Thymus (tissue), 11 donors: Measurements from ENCODE around the gene SIRT7. TPM values are rescaled to one million over a fixed set of nuclear protein-coding genes. Genes with fewer than 3 reads are reported as not detected.

Source experiments
- DNase-seq, 9 donors: peaks; one replicate each; pipeline ENCODE4 v3.0.0-alpha.2; 2013; ENCODE audit warnings: low spot score in 9 of 9, low read depth in 6 of 9, missing footprints in 1 of 9
- H3K27ac ChIP-seq, 2 donors: one replicate each; pipeline ENCODE4 v1.5.1; 2013; ENCODE audit warnings: control low read depth in 1 of 2, low read depth in 1 of 2, low read length in 1 of 2, mild to moderate bottlenecking in 1 of 2, moderate library complexity in 1 of 2
- H3K27me3 ChIP-seq, 2 donors: one replicate each; pipeline ENCODE4 v1.5.1; 2013; ENCODE audit warnings: low read length in 1 of 2; ENCODE audit not compliant: control insufficient read depth in 2 of 2, insufficient read depth in 1 of 2
- H3K36me3 ChIP-seq, 2 donors: one replicate each; pipeline ENCODE4 v1.5.1; 2013; ENCODE audit warnings: low read length in 1 of 2, mild to moderate bottlenecking in 1 of 2, moderate library complexity in 1 of 2; ENCODE audit not compliant: control insufficient read depth in 2 of 2, insufficient read depth in 2 of 2
- H3K4me1 ChIP-seq, 2 donors: one replicate each; pipeline ENCODE4 v1.5.1; 2013; ENCODE audit warnings: low read length in 2 of 2; ENCODE audit not compliant: control insufficient read depth in 2 of 2, insufficient read depth in 2 of 2
- H3K4me3 ChIP-seq, 2 donors: one replicate each; pipeline ENCODE4 v1.5.1; 2013; ENCODE audit warnings: low read length in 2 of 2, control low read depth in 1 of 2, mild to moderate bottlenecking in 1 of 2
- H3K9me3 ChIP-seq, 2 donors: one replicate each; pipeline ENCODE4 v1.5.1; 2013; ENCODE audit warnings: low read length in 1 of 2, mild to moderate bottlenecking in 1 of 2; ENCODE audit not compliant: control insufficient read depth in 2 of 2, insufficient read depth in 1 of 2
- WGBS: extraction: QIAGEN DNeasy Blood & Tissue Kit; methylation state at CpG from one replicate; pipeline ENCODE4 v1.1.7; 2013; 5-methylcytosine and 5-hydroxymethylcytosine counted together
- polyA plus RNA-seq: library from polyadenylated mRNA; stranded (reverse); fragments of 200-250 nt; gene quantifications from one replicate; pipeline ENCODE4 v1.2.3, GENCODE V29; 2013
- total RNA-seq: library from RNA; stranded (reverse); fragments of 120-200 nt; gene quantifications from one replicate; pipeline ENCODE4 v1.2.4, GENCODE V29; 2013
- donor health status: healthy.

SIRT7 gene
- total and polyA plus RNA-seq, 2 donors, result 16.1 to 47.7 TPM

DNA sequence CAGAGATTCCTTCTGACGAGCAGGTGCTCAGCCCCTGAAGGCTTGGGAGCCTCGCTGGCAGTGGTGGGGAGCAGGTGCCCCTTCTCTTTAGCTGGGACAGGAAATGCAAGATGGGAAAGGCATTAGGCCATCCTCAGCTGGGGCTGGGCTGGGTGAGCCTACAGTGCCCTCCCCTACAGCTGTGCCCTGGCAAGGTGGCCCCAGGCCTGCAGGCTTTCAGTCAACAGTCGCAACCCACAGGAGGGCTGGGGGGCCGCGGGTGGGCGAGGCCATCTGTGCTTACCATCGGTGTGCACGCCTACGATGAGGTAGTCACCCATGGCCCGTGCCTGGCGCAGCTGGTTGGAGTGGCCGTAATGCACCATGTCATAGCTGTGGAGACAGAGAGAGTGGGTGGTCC is 8.7 kb downstream of the SIRT7 start:
- peaks cover 0 to 4% of the 10 kb centered on the region in 2 donors for H3K9me3 ChIP-seq
- DNase-seq, result no peak
- WGBS, result 91% methylated on average over 12 of the region's 12 CpGs
- H3K27me3 ChIP-seq, result peaks cover 0 to 9% of the 10 kb centered on the region in 2 donors
- H3K4me3 ChIP-seq, result no peak overlapping the region
- H3K27ac ChIP-seq, result no peak overlapping the region
- H3K4me1 ChIP-seq, result peaks cover 11 to 19% of the 10 kb centered on the region in 2 donors
- peaks cover 52 to 54% of the 10 kb centered on the region in 2 donors for H3K36me3 ChIP-seq

DNA sequence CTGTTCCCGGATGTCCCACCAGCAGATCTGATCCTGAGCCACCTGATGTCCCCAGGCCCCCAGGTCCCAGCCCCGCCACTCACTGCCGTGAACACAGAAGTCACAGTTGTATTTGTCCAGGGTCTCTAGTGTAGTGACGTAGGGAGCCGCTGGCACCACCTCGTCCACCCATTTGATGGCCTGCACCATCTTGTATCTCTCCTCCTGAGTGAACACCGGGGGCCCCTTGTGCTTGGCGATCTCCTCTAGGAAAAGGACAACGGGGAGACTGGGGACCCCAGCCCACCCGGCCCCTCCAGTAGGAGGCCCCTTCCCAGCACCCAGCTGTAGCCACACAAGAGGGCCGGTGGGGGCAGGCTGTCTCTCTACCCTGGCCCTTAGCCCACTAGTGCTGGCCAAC is 9.2 kb downstream of the SIRT7 start:
- Histone ChIP-seq H3K4me3 (no peak overlapping the region), H3K27me3 (peaks cover 0 to 12% of the 10 kb centered on the region in 2 donors), H3K27ac (no peak overlapping the region), H3K9me3 (peaks cover 0 to 4% of the 10 kb centered on the region in 2 donors), H3K36me3 (peaks cover 51 to 53% of the 10 kb centered on the region in 2 donors), H3K4me1 (peaks cover 11 to 19% of the 10 kb centered on the region in 2 donors)
- DNase-seq, result no peak
- WGBS, result 99% methylated on average over 11 of the region's 11 CpGs

DNA sequence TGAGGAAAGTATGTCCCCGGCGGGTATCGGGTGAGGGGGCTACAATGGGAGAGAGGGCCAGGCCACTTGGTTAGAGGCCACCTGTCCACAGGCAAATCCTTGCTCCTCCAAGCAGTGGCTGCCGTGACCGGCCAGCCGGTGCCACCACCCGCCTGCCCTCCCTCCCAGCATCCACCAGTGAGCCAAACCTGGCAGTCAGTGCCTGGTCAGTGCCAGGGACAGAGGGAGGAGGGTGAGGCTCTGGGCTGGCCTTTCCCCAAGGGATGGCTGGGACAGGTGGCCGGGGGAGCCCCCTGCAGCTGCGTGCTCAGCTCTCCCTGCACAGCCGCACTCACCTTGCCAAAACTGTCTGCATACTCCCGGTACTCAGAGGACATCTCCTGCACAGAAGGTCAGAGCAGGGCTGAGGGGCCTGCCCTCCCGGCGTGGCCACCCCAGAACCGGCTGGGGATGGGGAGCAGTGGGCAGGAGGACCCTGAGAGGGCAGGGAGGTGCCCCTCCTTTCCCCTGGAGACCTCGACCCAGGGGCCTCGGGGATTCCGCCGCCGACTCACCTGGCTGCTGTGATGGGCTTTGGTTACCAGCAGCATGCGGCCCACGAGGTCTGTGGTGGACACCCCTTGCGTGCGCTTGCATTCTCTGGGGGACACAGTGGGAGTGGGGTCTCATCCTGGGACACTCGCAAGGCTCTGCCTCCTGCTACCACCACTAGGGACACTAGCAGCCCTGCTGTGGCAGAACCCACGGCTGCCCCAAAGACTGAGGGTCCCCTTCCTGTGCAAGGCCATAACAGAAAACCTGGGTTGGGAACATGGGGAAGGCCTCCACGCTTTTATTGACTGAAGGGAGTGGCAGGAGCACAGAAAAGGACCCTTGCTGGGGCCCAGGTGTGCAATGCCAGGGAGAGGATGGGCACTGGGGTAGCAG is 10.5 kb downstream of the SIRT7 start:
- Histone ChIP-seq H3K4me3 (no peak overlapping the region), H3K9me3 (peaks cover 0 to 4% of the 10 kb centered on the region in 2 donors), H3K36me3 (peaks cover 41 to 47% of the 10 kb centered on the region in 2 donors), H3K27me3 (peaks cover 11 to 25% of the 10 kb centered on the region in 2 donors), H3K4me1 (peaks cover 11 to 19% of the 10 kb centered on the region in 2 donors), H3K27ac (no peak overlapping the region)
- 98% methylated on average over 26 of the region's 26 CpGs for WGBS
- DNase-seq, result no peak

DNA sequence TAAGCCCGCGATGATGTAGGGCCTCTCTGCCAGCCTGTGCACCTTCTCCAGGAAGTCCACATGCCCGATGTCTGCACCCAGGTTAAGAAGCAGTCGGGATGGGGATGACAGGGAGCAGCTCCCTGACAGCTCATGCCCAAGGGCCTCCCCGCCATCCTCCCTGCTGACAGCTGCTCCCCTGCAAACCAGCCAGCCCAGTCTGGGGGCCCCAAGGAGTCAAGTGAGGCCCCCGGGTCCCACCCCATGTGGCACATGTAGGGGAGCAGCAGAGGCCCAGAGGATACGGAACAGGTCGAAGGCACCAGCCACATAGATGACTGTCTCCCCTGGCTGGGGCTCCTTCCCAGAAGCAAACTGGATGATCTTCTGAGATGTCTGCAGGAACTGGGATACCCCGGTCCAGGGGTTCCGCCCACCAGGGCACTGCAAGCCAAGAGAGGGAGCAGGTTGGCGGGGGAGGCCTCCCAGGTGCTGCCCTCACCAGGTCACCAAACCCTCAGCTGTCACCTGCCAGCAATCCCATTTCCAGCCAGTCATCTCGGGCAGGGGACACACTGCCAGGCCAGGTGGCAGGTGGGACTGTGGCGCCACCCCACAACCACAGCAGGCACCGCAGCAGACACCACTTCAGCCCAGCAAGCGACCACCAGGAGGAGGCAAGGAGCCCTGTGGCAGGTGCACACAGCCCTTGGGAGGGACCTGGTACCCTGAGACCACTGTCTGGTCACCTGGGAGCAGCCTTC is 11.3 kb downstream of the SIRT7 start:
- Histone ChIP-seq H3K27me3 (peaks cover 20 to 31% of the 10 kb centered on the region in 2 donors), H3K9me3 (peaks cover 0 to 2% of the 10 kb centered on the region in 2 donors), H3K4me3 (no peak overlapping the region), H3K36me3 (peaks cover 34 to 42% of the 10 kb centered on the region in 2 donors), H3K4me1 (peaks cover 13 to 15% of the 10 kb centered on the region in 2 donors), H3K27ac (no peak overlapping the region)
- DNase-seq, result no peak
- whole genome bisulfite sequencing, result 96% methylated on average over 15 of the region's 15 CpGs

DNA sequence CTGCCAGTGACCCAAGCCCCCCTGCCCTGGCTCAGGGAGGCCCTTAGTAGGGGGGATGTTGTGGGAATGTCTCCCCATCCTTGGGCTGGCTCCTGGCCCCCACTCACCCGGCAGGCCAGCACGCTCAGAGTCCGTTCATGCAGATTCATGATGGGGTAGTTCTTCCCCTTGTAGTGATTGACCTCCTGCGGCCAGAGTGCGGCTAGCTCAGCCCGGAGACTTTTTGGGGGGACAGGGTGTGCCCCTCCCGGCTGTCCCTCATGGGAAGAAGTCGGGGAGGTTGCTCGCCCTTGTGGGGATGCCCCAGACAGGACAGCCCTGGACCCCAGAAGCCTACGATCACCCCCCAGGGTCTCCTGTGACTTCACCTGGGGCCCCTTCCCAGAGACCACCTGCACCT is 12.0 kb downstream of the SIRT7 start:
- Histone ChIP-seq H3K36me3 (peaks cover 34 to 42% of the 10 kb centered on the region in 2 donors), H3K9me3 (no peaks in the 10 kb centered on the region), H3K27ac (no peak overlapping the region), H3K4me1 (peaks cover 11 to 13% of the 10 kb centered on the region in 2 donors), H3K27me3 (peaks cover 24 to 38% of the 10 kb centered on the region in 2 donors), H3K4me3 (no peak overlapping the region)
- DNase-seq, result no peak
- 99% methylated on average over 10 of the region's 10 CpGs for WGBS

DNA sequence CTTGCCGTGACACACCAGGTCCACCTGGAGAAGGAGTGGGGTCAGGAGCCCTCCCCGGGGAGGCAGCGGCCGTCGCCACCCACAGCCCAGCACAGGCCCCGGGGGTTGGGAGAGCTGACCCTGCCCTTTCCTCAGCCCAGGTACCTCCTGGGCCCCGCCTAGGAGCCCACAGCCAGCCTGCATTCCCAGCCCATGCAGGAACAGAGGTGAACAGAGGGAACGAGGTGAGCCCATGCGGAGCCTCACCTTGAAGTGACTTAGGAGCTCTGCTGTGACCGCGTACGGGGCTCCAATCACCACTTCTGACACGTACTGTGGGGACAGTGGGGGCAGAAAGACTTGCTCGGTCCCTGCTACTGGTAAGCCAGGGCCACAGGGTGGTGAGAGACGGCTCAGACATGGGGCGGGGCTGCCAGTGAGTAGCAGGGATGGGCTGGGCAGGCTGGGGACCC is 12.5 kb downstream of the SIRT7 start:
- Histone ChIP-seq H3K36me3 (peaks cover 37 to 45% of the 10 kb centered on the region in 2 donors), H3K9me3 (no peaks in the 10 kb centered on the region)

DNA sequence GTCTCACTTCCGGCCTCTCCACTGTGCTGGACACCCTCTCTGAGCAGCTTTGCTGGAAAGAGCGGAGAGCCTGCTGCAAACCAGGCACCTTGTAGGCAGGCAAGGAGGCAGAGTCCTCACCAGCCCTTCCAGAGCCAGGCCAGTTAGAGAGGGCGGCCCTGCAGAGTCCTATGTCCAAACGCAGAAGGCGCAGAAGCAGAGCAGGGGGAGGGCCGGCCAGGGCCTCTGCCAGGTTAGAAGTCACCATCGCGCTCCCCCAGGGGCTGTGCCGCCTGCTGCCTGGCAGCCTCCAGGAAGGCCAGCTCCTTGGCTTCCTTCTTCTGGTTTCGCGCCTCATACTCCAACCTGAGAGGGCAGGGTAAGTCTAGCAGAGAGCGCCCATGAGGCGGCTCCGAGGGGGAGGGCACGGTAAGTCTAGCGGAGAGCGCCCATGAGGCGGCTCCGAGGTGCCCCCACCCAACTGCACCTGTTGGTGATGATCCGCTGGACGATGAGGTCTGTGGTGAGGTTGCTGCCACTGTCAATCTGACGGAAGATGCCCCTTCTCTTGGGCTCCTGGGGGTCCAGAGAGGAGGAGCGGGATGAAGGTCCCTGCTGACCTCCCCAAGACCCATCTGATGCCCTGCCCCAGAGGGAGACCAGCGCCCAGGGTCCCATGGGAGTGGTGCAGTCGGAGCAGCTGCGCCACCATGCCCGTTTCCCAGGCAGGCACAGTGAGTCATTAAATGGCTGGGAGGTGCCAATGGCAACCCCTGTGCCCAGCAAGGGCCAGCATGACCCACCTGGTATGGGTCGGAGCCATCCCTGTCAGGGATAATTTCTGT is 13.2 kb downstream of the SIRT7 start:
- Histone ChIP-seq H3K27ac (no peak overlapping the region), H3K4me1 (peaks cover 3 to 4% of the 10 kb centered on the region in 2 donors), H3K9me3 (no peaks in the 10 kb centered on the region), H3K4me3 (no peak overlapping the region), H3K36me3 (peaks cover 43 to 51% of the 10 kb centered on the region in 2 donors), H3K27me3 (peaks cover 24 to 37% of the 10 kb centered on the region in 2 donors)
- no peak for DNase-seq
- WGBS, result 93% methylated on average over 28 of the region's 28 CpGs

More for the DNA sequence above, 12.5 kb downstream of the SIRT7 start:
- peaks cover 9% of the 10 kb centered on the region in 2 donors for H3K4me1 ChIP-seq
- no peak for DNase-seq
- 99% methylated on average over 16 of the region's 16 CpGs for WGBS
- H3K27me3 ChIP-seq, result peaks cover 24 to 39% of the 10 kb centered on the region in 2 donors
- H3K4me3 ChIP-seq, result no peak overlapping the region
- no peak overlapping the region for H3K27ac ChIP-seq

DNA sequence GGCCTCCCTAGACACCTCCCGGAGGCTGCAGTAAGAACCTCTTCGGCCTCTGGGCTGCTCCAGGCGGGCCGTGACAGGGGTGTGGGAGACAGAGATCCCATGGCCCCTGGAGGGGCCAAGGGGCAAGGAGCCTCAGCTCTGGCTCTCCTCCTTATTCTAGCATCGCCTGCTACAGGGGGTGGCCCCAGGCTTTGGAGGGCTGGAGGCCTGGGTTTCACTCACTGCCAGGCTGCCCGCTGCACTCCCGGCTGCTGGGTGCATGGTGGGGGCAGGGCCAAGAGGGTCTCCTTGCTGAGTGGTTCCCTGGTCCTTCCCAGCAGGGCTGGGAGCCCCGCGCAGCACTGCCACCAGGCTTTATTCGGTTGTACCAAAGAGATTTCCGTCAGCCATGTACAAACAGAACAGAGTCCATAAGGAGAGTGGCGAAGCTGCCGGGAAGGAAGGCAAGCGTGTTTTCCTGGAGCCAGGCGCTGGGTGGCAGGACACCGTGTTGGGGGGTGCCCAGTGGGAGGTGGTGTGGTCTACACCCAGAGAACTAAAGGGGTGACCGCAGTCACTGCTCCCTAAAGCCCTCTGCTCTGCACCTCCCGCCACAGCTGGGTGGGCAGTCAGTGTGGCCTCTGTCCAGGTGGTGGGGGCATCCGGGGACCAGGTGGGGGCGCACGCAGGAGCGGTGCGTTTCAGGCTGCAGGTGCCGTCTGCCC is 13.9 kb downstream of the SIRT7 start:
- Histone ChIP-seq H3K4me1 (peaks cover 0 to 4% of the 10 kb centered on the region in 2 donors), H3K27ac (no peak overlapping the region), H3K4me3 (no peak overlapping the region), H3K9me3 (no peaks in the 10 kb centered on the region), H3K27me3 (peaks cover 24 to 37% of the 10 kb centered on the region in 2 donors), H3K36me3 (peaks cover 49 to 59% of the 10 kb centered on the region in 2 donors)
- WGBS, result 98% methylated on average over 24 of the region's 24 CpGs
- DNase-seq, result no peak
